Stimulated activated CD8-positive, alpha-beta memory T cell treated with anti-CD3 and anti-CD28 coated beads, Interleukin-12 subunit alpha, Interleukin-12 subunit beta, amount 100 ng/mL, for 1 hour (primary cell): ENCODE measurements around the gene GALNT17.

ENCODE experiments used
- DNase-seq: peaks from one replicate; pipeline ENCODE4 v3.0.0-alpha.2; 2020; ENCODE audit warnings: low read depth

GALNT17 gene

GRCh38 chr7:71285571-71286145 is 153.7 kb downstream of the GALNT17 start:
- DNase-seq: no peak

GRCh38 chr7:71286336-71286735 is 154.4 kb downstream of the GALNT17 start:
- DNase-seq: no peak

- no peak for DNase-seq
Measured at GRCh38 chr7:71286924-71287323, 155.0 kb downstream of the GALNT17 start.

GRCh38 chr7:71290452-71290851 is 158.5 kb downstream of the GALNT17 start:
- no peak for DNase-seq

- no peak for DNase-seq
Measured at GRCh38 chr7:71298378-71298777, 166.4 kb downstream of the GALNT17 start.

GRCh38 chr7:71300086-71300485 is 168.1 kb downstream of the GALNT17 start:
- no peak for DNase-seq

GRCh38 chr7:71300603-71301002 is 168.7 kb downstream of the GALNT17 start:
- DNase-seq: no peak

- no peak for DNase-seq
Measured at GRCh38 chr7:71301167-71301566, 169.2 kb downstream of the GALNT17 start.

- no peak for DNase-seq
Measured at GRCh38 chr7:71303566-71303965, 171.6 kb downstream of the GALNT17 start.

- DNase-seq: no peak
Measured at GRCh38 chr7:71308096-71308495, 176.2 kb downstream of the GALNT17 start.

GRCh38 chr7:71311576-71311975 is 179.6 kb downstream of the GALNT17 start:
- DNase-seq: no peak

GRCh38 chr7:71312755-71313490 is 181.0 kb downstream of the GALNT17 start:
- no peak for DNase-seq

GRCh38 chr7:71313553-71313952 is 181.6 kb downstream of the GALNT17 start:
- no peak for DNase-seq

GRCh38 chr7:71320916-71321315 is 189.0 kb downstream of the GALNT17 start:
- no peak for DNase-seq

GRCh38 chr7:71322201-71322600 is 190.3 kb downstream of the GALNT17 start:
- DNase-seq: no peak

- no peak for DNase-seq
Measured at GRCh38 chr7:71323726-71324125, 191.8 kb downstream of the GALNT17 start.

GRCh38 chr7:71325151-71325550 is 193.2 kb downstream of the GALNT17 start:
- no peak for DNase-seq

- DNase-seq: no peak
Measured at GRCh38 chr7:71326595-71326994, 194.7 kb downstream of the GALNT17 start.

GRCh38 chr7:71327946-71328345 is 196.0 kb downstream of the GALNT17 start:
- DNase-seq: no peak

- no peak for DNase-seq
Measured at GRCh38 chr7:71329030-71329660, 197.2 kb downstream of the GALNT17 start.

GRCh38 chr7:71332207-71332606 is 200.3 kb downstream of the GALNT17 start:
- DNase-seq: no peak

GRCh38 chr7:71334541-71334940 is 202.6 kb downstream of the GALNT17 start:
- no peak for DNase-seq

GRCh38 chr7:71338866-71339265 is 206.9 kb downstream of the GALNT17 start:
- DNase-seq: no peak
